Measurements from ENCODE around the gene LMX1B.

The LMX1B gene

GRCh38 chr9:126681336-126681735, 67.6 kb downstream of the LMX1B start:
- TF ChIP-seq, protein P1, sequence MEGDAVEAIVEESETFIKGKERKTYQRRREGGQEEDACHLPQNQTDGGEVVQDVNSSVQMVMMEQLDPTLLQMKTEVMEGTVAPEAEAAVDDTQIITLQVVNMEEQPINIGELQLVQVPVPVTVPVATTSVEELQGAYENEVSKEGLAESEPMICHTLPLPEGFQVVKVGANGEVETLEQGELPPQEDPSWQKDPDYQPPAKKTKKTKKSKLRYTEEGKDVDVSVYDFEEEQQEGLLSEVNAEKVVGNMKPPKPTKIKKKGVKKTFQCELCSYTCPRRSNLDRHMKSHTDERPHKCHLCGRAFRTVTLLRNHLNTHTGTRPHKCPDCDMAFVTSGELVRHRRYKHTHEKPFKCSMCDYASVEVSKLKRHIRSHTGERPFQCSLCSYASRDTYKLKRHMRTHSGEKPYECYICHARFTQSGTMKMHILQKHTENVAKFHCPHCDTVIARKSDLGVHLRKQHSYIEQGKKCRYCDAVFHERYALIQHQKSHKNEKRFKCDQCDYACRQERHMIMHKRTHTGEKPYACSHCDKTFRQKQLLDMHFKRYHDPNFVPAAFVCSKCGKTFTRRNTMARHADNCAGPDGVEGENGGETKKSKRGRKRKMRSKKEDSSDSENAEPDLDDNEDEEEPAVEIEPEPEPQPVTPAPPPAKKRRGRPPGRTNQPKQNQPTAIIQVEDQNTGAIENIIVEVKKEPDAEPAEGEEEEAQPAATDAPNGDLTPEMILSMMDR (IDR thresholded peaks at IDR 0.05; ENCODE audit: insufficient read depth, low read length, missing control alignments), result no peak
- ChIA-PET POLR2A (no interaction called here), CTCF (interaction anchor here (1.8 kb wide), 1 partner anchor 22 kb away, joined by 4 read pairs; no protein-coding TSS in a partner anchor)
- no peak for DNase-seq (ENCODE audit: low read depth, low spot score)
- H3K4me3 ChIP-seq (ENCODE audit: low read depth, low read length), result no peak overlapping the region

GRCh38 chr9:126682113-126682810, 68.5 kb downstream of the LMX1B start:
- TF ChIP-seq, protein P1 (IDR thresholded peaks at IDR 0.05; ENCODE audit: insufficient read depth, low read length, missing control alignments), result no peak
- DNase-seq (ENCODE audit: low read depth, low spot score), result no peak
- ChIA-PET POLR2A (no interaction called here), CTCF (no interaction called here)
- no peak overlapping the region for H3K4me3 ChIP-seq (ENCODE audit: low read depth, low read length)

- no peak overlapping the region for H3K4me3 ChIP-seq (ENCODE audit: low read depth, low read length)
- ChIA-PET POLR2A (no interaction called here), CTCF (interaction anchor here (0.8 kb wide), 1 partner anchor 23 kb away, joined by 3 read pairs; no protein-coding TSS in a partner anchor)
- no peak for DNase-seq (ENCODE audit: low read depth, low spot score)
- TF ChIP-seq, protein P1 (IDR thresholded peaks at IDR 0.05; ENCODE audit: insufficient read depth, low read length, missing control alignments), result no peak
Observed at GRCh38 chr9:126682928-126683697, 69.4 kb downstream of the LMX1B start.

DNA sequence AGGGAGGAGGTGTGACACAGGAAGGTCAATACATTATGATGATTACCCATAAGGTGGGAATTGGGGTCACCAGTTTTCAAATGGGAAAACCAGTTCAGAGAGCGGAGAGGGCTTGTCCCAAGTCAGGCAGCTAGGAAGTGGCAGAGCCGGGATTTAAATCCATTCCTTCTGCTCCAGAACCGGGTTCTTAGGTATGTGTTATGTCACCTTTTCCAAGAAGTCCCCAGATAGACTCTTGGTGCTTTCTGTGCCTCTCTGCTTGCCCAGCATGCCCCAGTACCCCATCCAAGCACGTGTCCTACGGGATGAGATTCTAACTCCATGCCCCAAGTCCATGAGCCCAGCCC, 69.9 kb downstream of the LMX1B start:
- ChIA-PET POLR2A (no interaction called here), CTCF (no interaction called here)
- DNase-seq (ENCODE audit: low read depth, low spot score), result no peak
- TF ChIP-seq, protein P1 (IDR thresholded peaks at IDR 0.05; ENCODE audit: insufficient read depth, low read length, missing control alignments), result no peak
- no peak overlapping the region for H3K4me3 ChIP-seq (ENCODE audit: low read depth, low read length)

GRCh38 chr9:126684345-126684744, 70.6 kb downstream of the LMX1B start:
- no peak overlapping the region for H3K4me3 ChIP-seq (ENCODE audit: low read depth, low read length)
- ChIA-PET CTCF (no interaction called here), POLR2A (no interaction called here)
- no peak for DNase-seq (ENCODE audit: low read depth, low spot score)
- TF ChIP-seq, protein P1 (IDR thresholded peaks at IDR 0.05; ENCODE audit: insufficient read depth, low read length, missing control alignments), result no peak

DNA sequence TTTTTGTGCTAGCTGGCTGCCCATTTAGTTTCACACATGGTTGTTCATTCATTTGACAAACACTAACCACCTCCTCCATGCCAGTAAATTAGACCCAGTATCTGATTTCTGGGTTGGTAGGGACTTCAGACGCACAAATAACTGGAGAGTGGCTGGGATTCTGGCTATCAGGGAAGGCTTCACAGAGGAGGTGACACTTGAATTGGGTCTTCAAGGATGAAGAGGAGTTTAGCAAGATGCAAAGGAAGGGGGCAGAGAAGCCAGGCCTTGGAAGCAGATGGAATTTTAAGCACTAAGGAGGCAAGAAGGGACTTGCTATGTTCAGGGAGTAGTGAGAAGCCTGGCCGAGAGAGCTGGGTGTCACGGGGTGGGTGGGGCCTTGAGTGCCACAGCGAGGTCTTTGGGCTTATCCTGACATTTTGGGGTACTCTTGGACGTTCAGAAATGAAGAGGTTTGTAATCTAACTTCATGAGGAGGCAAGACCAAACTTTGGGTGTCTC, 71.3 kb downstream of the LMX1B start:
- no peak overlapping the region for H3K4me3 ChIP-seq (ENCODE audit: low read depth, low read length)
- CTCF ChIA-PET, result no interaction called here
- POLR2A ChIA-PET, result no interaction called here
- TF ChIP-seq, protein P1 (IDR thresholded peaks at IDR 0.05; ENCODE audit: insufficient read depth, low read length, missing control alignments), result no peak
- DNase-seq (ENCODE audit: low read depth, low spot score), result no peak

Data from AG04449 (cell line).